HEK293T (cell line): ENCODE results near the gene EXOC6.

Experiments used
- BHLHE40 ChIP-seq: fragments of 450-650 bp; IDR thresholded peaks from 2 replicates; pipeline ENCODE4 v1.6.1; 2016; ENCODE audit warnings: mild to moderate bottlenecking, moderate library complexity, borderline replicate concordance
- CTBP1 ChIP-seq: fragments of 450-650 bp; IDR thresholded peaks from 2 replicates; pipeline ENCODE4 v1.6.1; 2016; ENCODE audit warnings: borderline replicate concordance
- ELF4 ChIP-seq: fragments of 450-650 bp; IDR thresholded peaks from 2 replicates; pipeline ENCODE4 v1.6.1; 2017; ENCODE audit warnings: antibody characterized with exemption
- FOXA1 ChIP-seq: fragments of 450-650 bp; IDR thresholded peaks from 2 replicates; pipeline ENCODE4 v1.6.1; 2016; ENCODE audit warnings: mild to moderate bottlenecking
- FOXK2 ChIP-seq: fragments of 450-650 bp; IDR thresholded peaks from 2 replicates; pipeline ENCODE4 v1.6.1; 2016; ENCODE audit warnings: mild to moderate bottlenecking
- FOXM1 ChIP-seq: fragments of 450-650 bp; IDR thresholded peaks from 2 replicates; pipeline ENCODE4 v1.6.1; 2017; ENCODE audit warnings: mild to moderate bottlenecking, borderline replicate concordance
- HDGF ChIP-seq: fragments of 450-650 bp; IDR thresholded peaks from 2 replicates; pipeline ENCODE4 v1.6.1; 2017; ENCODE audit warnings: antibody characterized with exemption, borderline replicate concordance
- L3MBTL2 ChIP-seq: fragments of 450-650 bp; conservative IDR thresholded peaks from 2 replicates; pipeline ENCODE4 v1.6.1; 2016; ENCODE audit warnings: mild to moderate bottlenecking
- NFRKB ChIP-seq: fragments of 450-650 bp; IDR thresholded peaks from 2 replicates; pipeline ENCODE4 v1.6.1; 2016; ENCODE audit warnings: mild to moderate bottlenecking, moderate library complexity
- PKNOX1 ChIP-seq: fragments of 450-650 bp; IDR thresholded peaks from 2 replicates; pipeline ENCODE4 v1.6.1; 2016
- SP1 ChIP-seq: fragments of 450-650 bp; IDR thresholded peaks from 2 replicates; pipeline ENCODE4 v1.6.1; 2017
- SUZ12 ChIP-seq: fragments of 450-650 bp; IDR thresholded peaks from 2 replicates; pipeline ENCODE4 v1.6.1; 2016; ENCODE audit warnings: mild to moderate bottlenecking
- TARDBP ChIP-seq: fragments of 450-650 bp; IDR thresholded peaks from 2 replicates; pipeline ENCODE4 v1.6.1; 2016
- ZNF384 ChIP-seq: fragments of 450-650 bp; IDR thresholded peaks from 2 replicates; pipeline ENCODE4 v1.6.1; 2016

DNA sequence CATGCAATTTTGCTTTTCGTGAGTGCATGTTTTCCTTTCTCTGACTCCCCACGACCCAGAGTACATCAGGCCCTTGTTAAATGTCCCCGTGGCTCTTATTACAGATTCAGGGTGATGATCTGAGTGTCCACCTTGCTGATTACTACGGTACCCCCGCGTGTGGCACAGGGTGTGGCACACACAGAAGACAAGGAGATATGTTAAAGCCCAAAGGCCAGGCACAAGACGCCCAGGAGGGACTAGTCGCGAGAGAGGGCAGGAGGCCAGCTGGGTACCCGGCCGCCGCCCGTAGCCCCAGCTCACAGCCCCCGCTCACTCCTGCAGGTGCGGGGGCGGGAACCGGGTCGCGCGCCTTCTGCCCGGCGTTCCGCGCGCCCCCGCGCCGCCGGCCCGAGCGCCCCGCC, 281 bp upstream of the EXOC6 start:
- no peak for TF ChIP-seq SP1
- TF ChIP-seq FOXM1, result no peak
- no peak for TF ChIP-seq FOXK2
- TF ChIP-seq ELF4, result no peak
- TF ChIP-seq TARDBP, result no peak
- TF ChIP-seq ZNF384, result no peak
- no peak for TF ChIP-seq BHLHE40
- TF ChIP-seq PKNOX1, result no peak
- no peak for TF ChIP-seq L3MBTL2
- TF ChIP-seq FOXA1, result no peak
- TF ChIP-seq CTBP1, result no peak
- no peak for TF ChIP-seq HDGF
- TF ChIP-seq NFRKB, result no peak
- TF ChIP-seq SUZ12, result no peak
